C1 segment of cervical spinal cord (tissue), 14 donors: ENCODE data around the gene PSMB9.
A peak's percentile ranks its signal among the peaks of the same experiment; 100 is the strongest.
"Not testable (repeated sequence)": the region's sequence is repeated elsewhere in the genome, so short reads cannot be mapped to it uniquely, and the experiment has no call there.

Source experiments
- DNase-seq, 14 donors: peaks; one replicate each; lab custom pipeline; 2025; lab: John Stamatoyannopoulos, UW

The PSMB9 gene

GRCh38 chr6:32853541-32854375 lies at the start of gene PSMB9, which contains the start of gene TAP1:
Gene PSMB9 (plus strand): TSS chr6:32854192. CDS start chr6:32854230, 38 bp downstream.
Gene TAP1 (minus strand): TSS chr6:32853704. CDS start chr6:32853636, 68 bp downstream.
- DNase-seq: peak; percentile 81 to 99 (median 96)

DNA sequence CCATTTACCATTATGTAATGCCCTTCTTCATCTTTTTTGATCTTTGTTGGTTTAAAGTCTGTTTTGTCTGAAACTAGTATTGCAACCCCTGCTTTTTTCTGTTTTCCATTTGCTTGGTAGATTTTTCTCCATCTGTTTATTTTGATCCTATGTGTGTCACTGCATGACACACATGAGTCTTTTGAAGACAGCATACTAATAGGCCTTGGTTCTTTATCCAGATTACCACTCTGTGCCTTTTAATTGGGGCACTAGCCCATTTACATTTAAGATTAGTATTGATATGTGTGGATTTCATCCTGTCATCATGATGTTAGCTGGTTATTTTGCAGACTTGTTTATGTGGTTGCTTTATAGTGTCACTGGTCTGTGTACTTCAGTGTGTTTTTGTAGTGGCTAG lies 48.6 kb upstream of the PSMB9 start:
- not testable (repeated sequence) for DNase-seq

GRCh38 chr6:32807020-32807580 lies 46.9 kb upstream of the PSMB9 start:
- no peak for DNase-seq

GRCh38 chr6:32809171-32809570 lies 44.8 kb upstream of the PSMB9 start:
- DNase-seq: no peak

DNA sequence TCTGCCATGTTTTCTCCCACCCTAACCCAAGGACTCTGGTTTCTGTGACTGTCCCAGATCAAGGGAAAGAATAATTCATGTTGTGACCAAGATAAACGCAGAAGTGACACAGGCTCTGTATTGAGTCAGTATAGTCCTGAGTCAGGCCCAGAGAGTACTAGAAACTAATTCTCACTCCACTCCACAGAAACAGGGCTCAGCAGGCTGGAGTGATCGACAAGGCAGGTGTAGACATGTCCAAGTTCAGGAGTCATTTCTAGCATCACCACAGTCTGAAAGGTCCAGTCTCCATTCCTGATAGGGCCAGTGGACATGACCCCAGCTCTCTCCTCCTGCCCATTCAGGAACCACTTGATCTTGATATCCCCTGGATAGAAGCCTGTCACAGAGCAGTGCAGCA lies 39.8 kb upstream of the PSMB9 start:
- DNase-seq: no peak

DNA sequence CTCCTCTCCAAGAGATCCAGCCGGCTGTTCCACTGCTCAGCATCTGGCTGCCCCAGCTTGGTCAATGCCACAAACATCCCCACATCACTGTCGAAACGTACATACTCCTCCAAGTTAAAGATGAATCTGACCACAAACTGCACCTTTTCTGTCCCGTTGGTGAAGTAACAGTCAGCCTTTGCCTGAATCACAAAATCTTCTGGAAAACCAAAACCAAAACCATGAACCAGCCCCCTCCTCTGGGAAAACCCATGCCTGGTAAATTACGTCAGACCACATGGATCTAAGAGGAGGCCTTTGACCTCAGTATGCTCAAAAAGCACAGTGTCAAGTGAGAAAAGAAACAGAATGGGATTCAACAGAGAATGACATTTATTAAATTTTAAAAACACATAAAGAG lies 38.9 kb upstream of the PSMB9 start:
- no peak for DNase-seq

DNA sequence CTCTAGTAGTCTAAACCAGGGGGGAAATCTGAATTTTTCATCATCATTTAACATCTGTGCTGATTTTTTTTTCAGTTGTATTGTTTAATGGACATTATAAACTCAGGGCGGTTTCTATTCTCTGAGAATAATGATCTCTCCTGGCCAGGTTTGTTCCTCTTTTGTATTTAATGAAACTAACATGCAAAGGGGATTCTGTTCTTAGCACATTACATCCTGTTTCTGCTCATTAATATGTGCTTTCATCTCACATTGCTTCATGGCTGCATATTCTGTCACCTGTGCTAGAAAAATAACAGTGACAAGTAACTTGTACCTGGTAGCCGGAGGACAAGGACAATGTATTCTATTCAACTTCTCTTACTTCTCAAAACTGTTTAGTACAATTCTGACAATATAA lies 38.0 kb upstream of the PSMB9 start:
- no peak for DNase-seq

DNA sequence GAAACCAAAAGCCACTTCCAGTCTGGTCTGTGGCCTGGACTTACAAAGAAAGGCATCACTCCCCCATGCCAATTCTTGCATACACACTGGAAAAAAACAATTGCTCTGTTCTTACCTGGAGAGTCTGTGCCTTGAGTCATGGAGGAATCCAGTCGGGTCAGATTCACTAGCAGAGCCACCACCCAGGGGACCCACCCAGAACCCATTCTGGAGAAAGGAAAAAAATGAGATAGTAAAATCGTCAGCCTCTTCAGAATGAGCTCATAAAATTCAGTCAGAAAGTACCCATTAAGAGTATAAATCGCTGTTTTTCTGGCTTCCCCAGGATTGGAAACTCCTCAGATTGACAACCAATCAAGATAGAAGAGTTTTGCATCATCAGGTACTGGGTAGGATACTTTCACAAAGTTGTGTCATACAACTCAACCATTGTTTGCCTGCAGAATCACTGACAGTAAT lies 37.2 kb upstream of the PSMB9 start, which contains the start of gene HLA-DOB:
HLA-DOB (minus strand) TSS at position 257 of the 459 bp plus-strand sequence; CDS start at position 206, 51 bp downstream.
- DNase-seq: no peak

- no peak for DNase-seq
These were observed 35.1 kb upstream of the PSMB9 start for GRCh38 chr6:32818867-32819266.

DNA sequence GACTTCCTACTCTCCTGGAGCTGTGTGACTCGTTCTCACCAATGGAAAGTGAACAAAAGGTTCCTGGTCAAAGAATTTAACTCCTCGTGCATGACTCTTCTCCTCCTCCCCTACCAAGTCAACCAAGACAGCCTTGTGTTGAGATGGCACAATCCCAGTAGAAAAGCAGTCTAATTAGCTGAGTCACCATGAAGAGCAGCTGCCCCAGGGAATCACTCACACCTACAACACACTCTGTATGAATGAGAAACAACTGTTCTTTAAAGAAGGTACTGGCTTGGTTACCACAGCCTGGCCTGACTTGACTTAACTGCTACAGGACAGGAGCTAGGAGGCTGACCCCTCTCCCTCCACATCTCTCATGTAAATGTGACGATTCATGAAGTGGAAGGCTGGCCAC lies 34.3 kb upstream of the PSMB9 start:
- no peak for DNase-seq

DNA sequence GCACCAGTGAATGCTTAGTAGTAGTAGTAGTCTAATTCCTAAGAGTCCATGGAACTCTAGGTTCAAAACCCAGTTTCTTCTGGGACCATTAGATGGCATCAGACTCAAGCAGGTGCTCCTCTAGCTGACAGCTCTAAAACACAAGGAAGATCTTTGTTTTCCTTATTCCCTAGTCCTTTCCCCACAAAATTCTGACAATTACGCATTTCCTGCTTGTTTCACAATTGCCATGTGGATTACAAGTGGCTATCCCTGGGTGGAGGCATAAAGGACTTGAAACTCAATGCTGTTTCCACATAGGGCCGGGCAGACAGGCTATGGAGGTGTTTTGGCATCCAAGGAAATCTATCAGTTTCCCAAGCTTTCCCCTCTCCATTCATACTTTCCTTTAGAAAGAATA lies 28.0 kb upstream of the PSMB9 start:
- DNase-seq: peak in 1 of 14 donors; percentile 1

DNA sequence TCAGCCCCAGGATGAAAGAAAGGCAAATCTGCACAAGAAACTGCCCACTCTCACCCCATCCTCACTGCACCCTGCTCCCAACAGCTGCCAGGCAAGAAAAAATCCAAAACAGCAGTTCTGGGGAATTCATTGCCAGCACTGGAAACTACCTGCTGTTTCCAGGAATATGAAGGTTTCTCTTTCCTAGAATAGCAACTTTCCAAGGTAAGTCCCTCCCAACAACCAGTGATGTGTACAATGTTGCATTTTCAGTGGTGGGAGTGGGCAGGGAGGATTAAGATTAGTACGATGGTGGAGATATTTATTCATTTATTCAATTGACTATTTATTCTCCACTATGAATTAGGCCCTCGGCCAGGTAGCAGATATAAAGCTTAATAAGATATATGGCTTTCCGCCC lies 27.0 kb upstream of the PSMB9 start:
- no peak for DNase-seq

DNA sequence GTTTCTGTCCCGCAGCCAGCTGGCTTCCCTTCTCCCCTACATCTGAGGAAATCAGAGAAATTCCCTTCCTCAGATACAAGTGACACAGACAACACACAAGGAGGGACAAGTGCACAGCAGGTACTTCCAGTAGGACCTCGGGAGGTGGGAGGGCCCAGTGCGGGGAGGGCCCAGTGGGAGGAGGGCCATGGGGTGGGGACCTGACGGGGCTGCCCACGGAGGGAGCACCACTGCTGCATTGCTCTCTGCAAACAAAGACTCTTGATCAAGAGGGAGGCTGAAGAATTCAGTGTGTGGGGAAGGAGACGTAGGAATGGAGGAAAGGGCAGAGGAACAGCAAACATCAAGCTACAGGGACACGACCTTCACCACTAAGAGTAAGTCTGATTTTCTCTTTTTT lies 24.5 kb upstream of the PSMB9 start:
- DNase-seq: no peak

DNA sequence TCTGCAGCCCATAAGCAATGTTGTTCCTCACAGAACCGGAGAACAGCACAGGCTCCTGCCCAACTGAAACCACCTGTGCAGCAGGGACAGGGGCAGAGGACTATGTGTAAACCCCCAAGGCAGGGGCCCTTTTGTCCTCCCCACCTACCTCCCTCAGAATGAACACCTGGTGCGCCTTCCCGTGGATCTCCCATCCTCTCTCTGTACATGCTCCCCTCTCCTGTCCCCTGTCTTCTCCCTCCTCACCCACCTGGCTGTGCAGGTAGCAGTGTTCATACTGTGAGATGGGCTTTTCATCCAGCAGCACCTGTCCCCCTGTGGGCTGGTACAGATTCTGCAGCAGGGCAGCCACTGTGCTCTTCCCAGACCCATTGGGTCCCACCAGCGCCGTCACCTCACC lies 24.0 kb upstream of the PSMB9 start:
- no peak for DNase-seq

DNA sequence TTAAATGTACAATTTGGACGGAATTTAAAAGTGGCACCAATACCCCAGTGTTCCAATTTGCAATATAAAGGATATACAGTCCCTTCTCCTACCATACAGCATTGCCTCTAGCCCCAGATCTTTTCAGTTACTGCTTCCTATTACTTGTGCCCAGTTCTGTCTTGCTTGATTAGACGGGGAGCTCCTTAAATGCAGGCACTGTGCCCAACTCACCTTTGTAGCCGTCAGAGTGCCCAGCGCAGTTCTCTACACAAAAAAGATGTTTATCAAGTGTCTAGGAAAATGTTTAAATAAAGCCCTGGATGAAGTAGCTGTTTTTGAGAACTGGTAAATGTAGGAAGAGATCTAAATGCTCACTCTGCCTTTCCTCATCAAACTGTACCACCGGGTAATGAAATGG lies 23.1 kb upstream of the PSMB9 start:
- DNase-seq: no peak

DNA sequence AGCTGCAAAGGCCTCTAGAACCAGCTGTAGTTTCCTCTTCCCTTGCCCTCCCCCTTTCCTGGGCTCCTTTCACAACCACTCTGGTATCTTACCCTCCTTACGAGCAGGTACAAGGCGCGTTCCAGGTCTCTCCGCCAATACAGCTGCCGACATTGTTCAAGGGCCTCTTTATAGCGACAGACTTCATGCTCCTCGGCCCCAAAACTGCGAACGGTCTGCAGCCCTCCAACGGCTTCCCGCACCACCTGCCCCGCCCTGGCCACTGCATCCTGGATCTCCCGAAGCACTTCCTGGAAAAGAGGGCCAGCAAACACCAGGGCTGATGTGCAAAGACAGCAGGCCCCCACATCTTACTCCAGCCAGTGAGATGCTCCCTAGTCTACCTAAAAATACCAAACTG lies 21.5 kb upstream of the PSMB9 start:
- no peak for DNase-seq

DNA sequence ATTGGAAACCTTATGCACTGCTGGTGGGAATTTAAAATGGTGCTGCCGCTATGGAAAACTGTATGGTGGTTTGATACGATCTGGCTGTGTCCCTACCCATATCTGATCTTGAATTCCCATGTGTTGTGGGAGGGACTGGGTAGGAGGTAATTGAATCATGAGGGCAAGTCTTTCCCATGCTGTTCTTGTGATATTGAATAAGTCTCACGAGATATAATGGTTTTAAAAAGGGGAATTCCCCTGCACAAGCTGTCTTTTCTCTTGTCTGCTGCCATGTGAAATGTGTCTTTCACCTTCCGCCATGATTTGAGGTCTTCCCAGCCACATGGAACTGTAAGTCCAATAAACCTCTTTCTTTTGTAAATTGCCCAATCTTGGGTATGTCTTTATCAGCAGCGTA lies 20.3 kb upstream of the PSMB9 start:
- DNase-seq: no peak

DNA sequence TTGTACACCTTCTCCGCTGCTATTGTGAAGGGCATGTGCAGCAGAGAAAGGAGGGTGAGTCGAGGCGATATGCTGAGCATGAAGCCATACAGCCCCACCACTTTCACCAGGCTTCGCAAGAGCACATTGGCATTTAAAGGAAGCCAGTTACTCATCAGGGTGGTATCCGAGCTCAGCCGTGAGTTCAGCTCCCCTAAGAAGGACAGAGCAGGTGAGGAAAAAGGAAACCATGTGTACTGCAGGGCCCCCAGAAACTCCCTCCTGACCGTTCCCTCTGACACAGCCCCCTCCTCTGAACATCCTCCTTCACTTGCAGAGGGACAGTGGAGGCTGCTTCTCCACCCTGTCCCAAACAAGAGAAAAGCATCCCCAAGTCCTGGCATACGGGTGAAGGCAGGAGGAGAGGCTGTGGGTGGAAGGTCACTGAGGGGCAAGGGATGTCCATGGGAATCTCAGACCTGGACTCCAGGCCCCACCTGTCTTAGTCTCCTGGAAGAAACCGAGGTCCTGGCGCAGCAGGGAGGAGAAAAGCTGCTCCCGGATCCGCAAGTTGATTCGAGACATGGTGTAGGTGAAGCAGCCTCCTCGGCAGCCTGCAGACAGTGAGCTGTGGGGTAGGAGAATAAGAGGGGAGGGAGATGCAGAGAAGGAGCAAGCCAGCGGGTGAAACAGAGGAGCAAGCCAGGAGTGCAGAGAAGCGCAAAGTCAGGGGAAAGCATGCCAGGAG lies 18.7 kb upstream of the PSMB9 start:
- DNase-seq: no peak

DNA sequence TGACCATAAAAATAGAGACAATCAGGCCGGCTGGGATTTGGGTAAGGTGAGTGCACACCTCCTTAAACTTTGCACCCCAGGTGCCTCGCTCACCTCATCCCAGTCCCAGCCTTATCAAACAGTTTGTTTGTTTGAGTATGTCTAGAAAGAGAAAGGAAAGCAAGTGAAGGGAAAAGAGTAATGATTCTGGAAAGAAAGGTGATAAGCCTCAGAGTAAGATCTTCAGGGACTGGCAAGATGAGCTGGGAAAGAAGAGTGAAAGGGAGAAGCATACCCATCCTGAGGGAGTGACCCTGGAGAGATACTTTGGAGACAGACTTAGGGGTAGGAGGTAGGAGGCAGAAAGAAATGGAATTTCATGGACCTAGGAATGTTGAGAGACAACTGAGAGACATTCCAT lies 17.1 kb upstream of the PSMB9 start:
- no peak for DNase-seq

DNA sequence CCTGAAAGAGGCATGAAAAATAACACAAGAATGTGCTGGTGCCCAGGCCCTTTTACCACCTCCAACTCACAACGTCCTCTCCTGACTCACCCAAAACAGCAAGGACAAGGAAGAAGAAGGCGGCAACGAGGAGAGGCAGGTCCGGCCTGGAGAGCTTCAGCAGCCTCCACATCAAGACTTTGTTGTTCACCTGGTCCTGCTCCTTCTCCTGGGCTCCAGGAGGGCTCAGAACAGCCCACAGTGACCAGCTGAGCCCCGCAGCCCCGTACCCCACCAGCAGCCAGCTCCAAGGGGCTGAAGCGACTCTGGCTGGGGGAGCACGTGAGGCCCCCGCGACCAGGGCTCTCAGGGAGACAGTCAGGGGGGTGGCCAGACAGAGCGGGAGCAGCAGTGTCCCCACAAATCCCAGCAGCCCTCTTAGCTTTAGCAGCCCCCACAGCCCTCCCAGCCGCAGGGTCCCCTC lies 16.3 kb upstream of the PSMB9 start:
- DNase-seq: peak in 2 of 14 donors; percentile 18 to 43

- peak; percentile 45 to 96 (median 90) for DNase-seq
These were observed 15.7 kb upstream of the PSMB9 start, which contains the start of gene TAP2 for GRCh38 chr6:32838114-32838958. Gene TAP2 (minus strand): TSS chr6:32838739. CDS start chr6:32838233, 506 bp downstream.
